ENCODE results near the gene ERC2. TPM values are rescaled to one million over a fixed set of nuclear protein-coding genes. Genes with fewer than 3 reads are reported as not detected.

ERC2 gene
- total and polyA plus RNA-seq, 2 of the 8 experiments (the other 6 are each of a cell fraction or from before 2014, with no cell fraction given) = 16.4 to 22.8 TPM

- TF ChIP-seq RAD21 (IDR thresholded peaks at IDR 0.05 in 1 of 2, conservative IDR thresholded peaks at IDR 0.05 in 1 of 2; ENCODE audit: low read depth in 2 of 2, low read length in 2 of 2) = no peak
Observed at GRCh38 chr3:55604846-55605245, 863.4 kb downstream of the ERC2 start (continued).

Data from H1 (cell line).